K562 (cell line): ENCODE measurements around the gene RNF144A. TPM values are rescaled to one million over a fixed set of nuclear protein-coding genes. Genes with fewer than 3 reads are reported as not detected.

Experiments
- ASH1L ChIP-seq: fragments of 450-650 bp; IDR thresholded peaks from 2 replicates; pipeline ENCODE4 v1.6.1; 2018; ENCODE audit warnings: borderline replicate concordance, mild to moderate bottlenecking, low read depth; ENCODE audit not compliant: partially characterized antibody
- CBX1 ChIP-seq: sonication (generic); IDR thresholded peaks from 2 replicates; pipeline ENCODE4 v1.6.1; 2016; ENCODE audit warnings: antibody characterized with exemption, low read depth, mild to moderate bottlenecking
- CSDE1 ChIP-seq, 2 experiments: fragments of 450-650 bp; IDR thresholded peaks; 2 replicates each; pipeline ENCODE4 v1.6.1; 2016; ENCODE audit warnings: mild to moderate bottlenecking in 1 of 2
- ILF3 ChIP-seq: fragments of 450-650 bp; IDR thresholded peaks from 2 replicates; pipeline ENCODE4 v1.6.1; 2018; ENCODE audit warnings: antibody characterized with exemption, mild to moderate bottlenecking, moderate library complexity, borderline replicate concordance
- LEF1 ChIP-seq: fragments of 450-650 bp; IDR thresholded peaks from 2 replicates; pipeline ENCODE4 v1.6.1; 2016; ENCODE audit warnings: mild to moderate bottlenecking
- MTF1 ChIP-seq: fragments of 250-450 bp; sonication (Bioruptor Pico); IDR thresholded peaks from 2 replicates; pipeline ENCODE4 v1.9.0; 2021; ENCODE audit warnings: moderate library complexity, mild to moderate bottlenecking, inconsistent platforms, borderline replicate concordance
- PHF8 ChIP-seq: fragments of 200-600 bp; sonication (generic); IDR thresholded peaks from 2 replicates; pipeline ENCODE4 v1.6.1; 2012; ENCODE audit warnings: mixed run types, mild to moderate bottlenecking, inconsistent platforms, low read length, moderate library complexity, borderline replicate concordance
- PRMT5 ChIP-seq: sonication (generic); formaldehyde crosslinking; IDR thresholded peaks from 2 replicates; pipeline ENCODE4 v1.5.0; 2020; ENCODE audit warnings: missing genetic modification reagents
- PRPF4 ChIP-seq: fragments of 200-400 bp; formaldehyde crosslinking; IDR thresholded peaks from one replicate; pipeline ENCODE4 v1.6.1; 2017; ENCODE audit warnings: low read length, low read depth, mild to moderate bottlenecking; ENCODE audit not compliant: insufficient read depth, poor library complexity, severe bottlenecking
- SNIP1 ChIP-seq: fragments of 450-650 bp; IDR thresholded peaks from 2 replicates; pipeline ENCODE4 v1.7.1; 2017; ENCODE audit warnings: low read depth, mild to moderate bottlenecking
- SRF ChIP-seq, 2 experiments: fragments of 250-450, 450-650 bp in 1 of 2; sonication (Bioruptor Pico) in 1 of 2; sonication (generic) in 1 of 2; formaldehyde crosslinking; IDR thresholded peaks; 2 replicates each; pipeline versions ENCODE4 v1.5.0 to v1.5.1; 2020 to 2022; ENCODE audit warnings: mild to moderate bottlenecking in 1 of 2, missing genetic modification reagents in 1 of 2
- ZNF253 ChIP-seq: fragments of 250-450 bp; sonication (Bioruptor Pico); conservative IDR thresholded peaks from 2 replicates; pipeline ENCODE4 v1.6.1; 2021; ENCODE audit warnings: mild to moderate bottlenecking
- ZNF592 ChIP-seq: fragments of 450-650 bp; IDR thresholded peaks from 2 replicates; pipeline ENCODE4 v1.6.1; 2017; ENCODE audit warnings: antibody characterized with exemption, mild to moderate bottlenecking
- polyA plus RNA-seq, 8 experiments: library from polyadenylated mRNA; depleted of rRNA in 4 of 8; stranded (reverse) in 5 of 8; unstranded in 3 of 8; fragments of >200 nt; fragmentation: Nextera tagmentation in 2 of 8; fragmentation: Illumina TruSeq in 1 of 8; extraction: Ambion mirVana in 2 of 8; extraction: Trizol in 1 of 8; gene quantifications; 2 replicates each; pipeline versions ENCODE4 v1.2.1 to v1.2.3, GENCODE V29; 2011 to 2014; ENCODE audit warnings: inconsistent platforms in 1 of 8, missing spikeins in 1 of 8
- total RNA-seq, 7 experiments: library from RNA; depleted of rRNA in 6 of 7; stranded (reverse); fragments of >200 nt in 6 of 7; fragmentation: Illumina TruSeq in 2 of 7; extraction: Trizol in 2 of 7; gene quantifications; 2 replicates each; pipeline versions ENCODE4 v1.2.1 to v1.2.3, GENCODE V29; 2011 to 2021; ENCODE audit warnings: low replicate concordance in 1 of 7
- TF ChIP-seq, protein P1 (sequence below): fragments of 200-800 bp; sonication (Bioruptor generic); IDR thresholded peaks from 2 replicates; pipeline ENCODE4 v1.6.1; 2016; ENCODE audit warnings: missing genetic modification characterization, missing compliant biosample characterization
- TF ChIP-seq, protein P2 (sequence below): fragments of 250-450 bp; sonication (Bioruptor Pico); IDR thresholded peaks from 2 replicates; pipeline ENCODE4 v1.4.0; 2020; ENCODE audit warnings: mild to moderate bottlenecking, moderate library complexity

Gene RNF144A
- total and polyA plus RNA-seq, 9 of the 15 experiments (the other 6 are each of a cell fraction or from before 2014, with no cell fraction given): 0.96 to 11.3 (median 6.2) TPM

DNA sequence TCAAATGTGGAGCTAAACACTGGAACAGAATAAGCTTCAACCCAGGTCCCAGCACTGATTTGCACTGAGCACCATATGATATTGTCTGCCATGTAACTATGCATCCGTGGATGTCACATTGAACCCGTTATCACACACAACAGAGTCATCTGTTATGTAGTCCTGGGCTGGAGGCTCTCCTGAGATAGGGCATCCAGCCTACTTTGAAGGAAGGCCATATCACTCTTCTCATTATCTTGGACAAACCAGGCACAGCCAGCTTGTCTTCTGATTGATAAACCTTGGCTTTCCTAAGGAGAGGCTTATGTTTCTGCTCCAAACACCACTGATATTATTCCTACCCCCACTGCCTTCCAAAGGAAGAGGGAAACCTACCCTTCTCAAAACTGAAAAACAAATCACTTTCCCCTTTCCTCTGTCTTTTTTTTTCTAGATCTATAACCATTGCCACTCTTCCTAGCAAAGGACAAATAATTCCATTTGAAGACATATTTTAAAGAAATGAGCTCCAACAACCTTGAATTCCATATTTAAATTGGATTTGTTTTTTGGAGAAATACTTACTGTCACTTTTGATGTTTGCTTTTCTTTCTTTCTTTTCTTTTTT lies 23.2 kb upstream of the RNF144A start (continued):
- TF ChIP-seq, protein P1, sequence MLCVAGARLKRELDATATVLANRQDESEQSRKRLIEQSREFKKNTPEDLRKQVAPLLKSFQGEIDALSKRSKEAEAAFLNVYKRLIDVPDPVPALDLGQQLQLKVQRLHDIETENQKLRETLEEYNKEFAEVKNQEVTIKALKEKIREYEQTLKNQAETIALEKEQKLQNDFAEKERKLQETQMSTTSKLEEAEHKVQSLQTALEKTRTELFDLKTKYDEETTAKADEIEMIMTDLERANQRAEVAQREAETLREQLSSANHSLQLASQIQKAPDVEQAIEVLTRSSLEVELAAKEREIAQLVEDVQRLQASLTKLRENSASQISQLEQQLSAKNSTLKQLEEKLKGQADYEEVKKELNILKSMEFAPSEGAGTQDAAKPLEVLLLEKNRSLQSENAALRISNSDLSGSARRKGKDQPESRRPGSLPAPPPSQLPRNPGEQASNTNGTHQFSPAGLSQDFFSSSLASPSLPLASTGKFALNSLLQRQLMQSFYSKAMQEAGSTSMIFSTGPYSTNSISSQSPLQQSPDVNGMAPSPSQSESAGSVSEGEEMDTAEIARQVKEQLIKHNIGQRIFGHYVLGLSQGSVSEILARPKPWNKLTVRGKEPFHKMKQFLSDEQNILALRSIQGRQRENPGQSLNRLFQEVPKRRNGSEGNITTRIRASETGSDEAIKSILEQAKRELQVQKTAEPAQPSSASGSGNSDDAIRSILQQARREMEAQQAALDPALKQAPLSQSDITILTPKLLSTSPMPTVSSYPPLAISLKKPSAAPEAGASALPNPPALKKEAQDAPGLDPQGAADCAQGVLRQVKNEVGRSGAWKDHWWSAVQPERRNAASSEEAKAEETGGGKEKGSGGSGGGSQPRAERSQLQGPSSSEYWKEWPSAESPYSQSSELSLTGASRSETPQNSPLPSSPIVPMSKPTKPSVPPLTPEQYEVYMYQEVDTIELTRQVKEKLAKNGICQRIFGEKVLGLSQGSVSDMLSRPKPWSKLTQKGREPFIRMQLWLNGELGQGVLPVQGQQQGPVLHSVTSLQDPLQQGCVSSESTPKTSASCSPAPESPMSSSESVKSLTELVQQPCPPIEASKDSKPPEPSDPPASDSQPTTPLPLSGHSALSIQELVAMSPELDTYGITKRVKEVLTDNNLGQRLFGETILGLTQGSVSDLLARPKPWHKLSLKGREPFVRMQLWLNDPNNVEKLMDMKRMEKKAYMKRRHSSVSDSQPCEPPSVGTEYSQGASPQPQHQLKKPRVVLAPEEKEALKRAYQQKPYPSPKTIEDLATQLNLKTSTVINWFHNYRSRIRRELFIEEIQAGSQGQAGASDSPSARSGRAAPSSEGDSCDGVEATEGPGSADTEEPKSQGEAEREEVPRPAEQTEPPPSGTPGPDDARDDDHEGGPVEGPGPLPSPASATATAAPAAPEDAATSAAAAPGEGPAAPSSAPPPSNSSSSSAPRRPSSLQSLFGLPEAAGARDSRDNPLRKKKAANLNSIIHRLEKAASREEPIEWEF (CRISPR knock-in tag): peak; percentile 95
- TF ChIP-seq CBX1: no peak
- peak; percentile 85; the same call in 1 of the 2 replicates for TF ChIP-seq ILF3
- peak; percentile 96 for TF ChIP-seq LEF1
- no peak for TF ChIP-seq MTF1 (CRISPR knock-in tag)
- TF ChIP-seq PHF8: no peak
- no peak for TF ChIP-seq ZNF253
- no peak for TF ChIP-seq ASH1L
- TF ChIP-seq CSDE1 (IDR thresholded peaks at IDR 0.05): no peak
- TF ChIP-seq SNIP1: no peak
- TF ChIP-seq PRMT5: no peak
- TF ChIP-seq PRPF4: no peak
- TF ChIP-seq SRF (CRISPR knock-in tag; IDR thresholded peaks at IDR 0.05): no peak
- TF ChIP-seq, protein P2, sequence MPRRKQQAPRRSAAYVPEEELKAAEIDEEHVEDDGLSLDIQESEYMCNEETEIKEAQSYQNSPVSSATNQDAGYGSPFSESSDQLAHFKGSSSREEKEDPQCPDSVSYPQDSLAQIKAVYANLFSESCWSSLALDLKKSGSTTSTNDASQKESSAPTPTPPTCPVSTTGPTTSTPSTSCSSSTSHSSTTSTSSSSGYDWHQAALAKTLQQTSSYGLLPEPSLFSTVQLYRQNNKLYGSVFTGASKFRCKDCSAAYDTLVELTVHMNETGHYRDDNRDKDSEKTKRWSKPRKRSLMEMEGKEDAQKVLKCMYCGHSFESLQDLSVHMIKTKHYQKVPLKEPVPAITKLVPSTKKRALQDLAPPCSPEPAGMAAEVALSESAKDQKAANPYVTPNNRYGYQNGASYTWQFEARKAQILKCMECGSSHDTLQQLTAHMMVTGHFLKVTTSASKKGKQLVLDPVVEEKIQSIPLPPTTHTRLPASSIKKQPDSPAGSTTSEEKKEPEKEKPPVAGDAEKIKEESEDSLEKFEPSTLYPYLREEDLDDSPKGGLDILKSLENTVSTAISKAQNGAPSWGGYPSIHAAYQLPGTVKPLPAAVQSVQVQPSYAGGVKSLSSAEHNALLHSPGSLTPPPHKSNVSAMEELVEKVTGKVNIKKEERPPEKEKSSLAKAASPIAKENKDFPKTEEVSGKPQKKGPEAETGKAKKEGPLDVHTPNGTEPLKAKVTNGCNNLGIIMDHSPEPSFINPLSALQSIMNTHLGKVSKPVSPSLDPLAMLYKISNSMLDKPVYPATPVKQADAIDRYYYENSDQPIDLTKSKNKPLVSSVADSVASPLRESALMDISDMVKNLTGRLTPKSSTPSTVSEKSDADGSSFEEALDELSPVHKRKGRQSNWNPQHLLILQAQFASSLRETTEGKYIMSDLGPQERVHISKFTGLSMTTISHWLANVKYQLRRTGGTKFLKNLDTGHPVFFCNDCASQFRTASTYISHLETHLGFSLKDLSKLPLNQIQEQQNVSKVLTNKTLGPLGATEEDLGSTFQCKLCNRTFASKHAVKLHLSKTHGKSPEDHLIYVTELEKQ: no peak
- no peak for TF ChIP-seq ZNF592
